ENCODE measurements around the gene BMP4.

The BMP4 gene

GRCh38 chr14:53963320-53964227 is 6.9 kb upstream of the BMP4 start:
- peak; percentile 54 for DNase-seq

- DNase-seq, result no peak
Observed at GRCh38 chr14:53962953-53963319, 6.3 kb upstream of the BMP4 start.

GRCh38 chr14:53958628-53959027 is 2.0 kb upstream of the BMP4 start:
- DNase-seq, result no peak

- DNase-seq, result no peak
Observed at GRCh38 chr14:53957739-53958138, 1.1 kb upstream of the BMP4 start.

- DNase-seq, result peak; percentile 82
Observed at GRCh38 chr14:53955671-53956426, 776 bp downstream of the BMP4 start.

GRCh38 chr14:53955229-53955556 is 1.4 kb downstream of the BMP4 start:
- DNase-seq, result no peak

GRCh38 chr14:53954551-53955228 is 1.9 kb downstream of the BMP4 start:
- peak; percentile 62 for DNase-seq

- peak; percentile 77 for DNase-seq
Observed at GRCh38 chr14:53953828-53954550, 2.6 kb downstream of the BMP4 start.

- DNase-seq, result peak; percentile 94
Observed at GRCh38 chr14:53953002-53953827, 3.4 kb downstream of the BMP4 start.

GRCh38 chr14:53952533-53952932 is 4.1 kb downstream of the BMP4 start:
- DNase-seq, result no peak

- DNase-seq, result no peak
Observed at GRCh38 chr14:53951627-53952303, 4.9 kb downstream of the BMP4 start.

GRCh38 chr14:53951243-53951626 is 5.4 kb downstream of the BMP4 start:
- no peak for DNase-seq

- no peak for DNase-seq
Observed at GRCh38 chr14:53950031-53950793, 6.4 kb downstream of the BMP4 start.

- DNase-seq, result no peak
Observed at GRCh38 chr14:53949201-53949600, 7.4 kb downstream of the BMP4 start.

- DNase-seq, result no peak
Observed at GRCh38 chr14:53948205-53948884, 8.3 kb downstream of the BMP4 start.

GRCh38 chr14:53947452-53948204 is 9.0 kb downstream of the BMP4 start:
- DNase-seq, result no peak

- DNase-seq, result no peak
Observed at GRCh38 chr14:53947094-53947445, 9.6 kb downstream of the BMP4 start.

GRCh38 chr14:53946404-53947093 is 10.1 kb downstream of the BMP4 start:
- no peak for DNase-seq

GRCh38 chr14:53946071-53946403 is 10.6 kb downstream of the BMP4 start:
- DNase-seq, result no peak
